ENCODE data around the gene SCG5.

Gene SCG5

DNA sequence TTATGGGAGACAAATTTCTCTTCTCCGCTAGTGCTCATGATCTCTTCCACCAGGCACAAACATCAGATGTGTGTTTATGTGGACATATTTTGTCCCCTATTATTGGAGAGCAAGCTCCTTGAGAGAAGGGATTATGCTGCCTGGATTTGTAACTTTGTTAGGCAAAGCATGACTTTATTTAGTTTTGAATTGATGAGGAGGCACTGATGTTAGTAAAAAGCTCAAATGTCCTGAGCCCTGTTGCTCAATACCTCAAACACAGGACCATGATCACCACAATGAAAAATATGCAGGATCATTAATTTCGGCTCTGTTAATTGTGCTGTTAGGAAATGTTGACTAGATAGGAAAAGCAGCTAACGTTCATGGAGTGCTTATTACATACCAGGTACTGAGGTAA lies 29.1 kb downstream of the SCG5 start:
- TF ChIP-seq, protein P1, sequence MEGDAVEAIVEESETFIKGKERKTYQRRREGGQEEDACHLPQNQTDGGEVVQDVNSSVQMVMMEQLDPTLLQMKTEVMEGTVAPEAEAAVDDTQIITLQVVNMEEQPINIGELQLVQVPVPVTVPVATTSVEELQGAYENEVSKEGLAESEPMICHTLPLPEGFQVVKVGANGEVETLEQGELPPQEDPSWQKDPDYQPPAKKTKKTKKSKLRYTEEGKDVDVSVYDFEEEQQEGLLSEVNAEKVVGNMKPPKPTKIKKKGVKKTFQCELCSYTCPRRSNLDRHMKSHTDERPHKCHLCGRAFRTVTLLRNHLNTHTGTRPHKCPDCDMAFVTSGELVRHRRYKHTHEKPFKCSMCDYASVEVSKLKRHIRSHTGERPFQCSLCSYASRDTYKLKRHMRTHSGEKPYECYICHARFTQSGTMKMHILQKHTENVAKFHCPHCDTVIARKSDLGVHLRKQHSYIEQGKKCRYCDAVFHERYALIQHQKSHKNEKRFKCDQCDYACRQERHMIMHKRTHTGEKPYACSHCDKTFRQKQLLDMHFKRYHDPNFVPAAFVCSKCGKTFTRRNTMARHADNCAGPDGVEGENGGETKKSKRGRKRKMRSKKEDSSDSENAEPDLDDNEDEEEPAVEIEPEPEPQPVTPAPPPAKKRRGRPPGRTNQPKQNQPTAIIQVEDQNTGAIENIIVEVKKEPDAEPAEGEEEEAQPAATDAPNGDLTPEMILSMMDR (IDR thresholded peaks at IDR 0.05; ENCODE audit: control extremely low read depth, extremely low read depth, low read depth, missing control alignments): no peak
- POLR2A ChIA-PET: no interaction called here
- CTCF ChIA-PET: interaction anchor here (1.1 to 3.9 kb wide), 5 partner anchors 8 to 20 kb away, joined by 3 to 17 read pairs (median 6); no protein-coding TSS in a partner anchor
- no peak for DNase-seq (ENCODE audit: extremely low spot score)

DNA sequence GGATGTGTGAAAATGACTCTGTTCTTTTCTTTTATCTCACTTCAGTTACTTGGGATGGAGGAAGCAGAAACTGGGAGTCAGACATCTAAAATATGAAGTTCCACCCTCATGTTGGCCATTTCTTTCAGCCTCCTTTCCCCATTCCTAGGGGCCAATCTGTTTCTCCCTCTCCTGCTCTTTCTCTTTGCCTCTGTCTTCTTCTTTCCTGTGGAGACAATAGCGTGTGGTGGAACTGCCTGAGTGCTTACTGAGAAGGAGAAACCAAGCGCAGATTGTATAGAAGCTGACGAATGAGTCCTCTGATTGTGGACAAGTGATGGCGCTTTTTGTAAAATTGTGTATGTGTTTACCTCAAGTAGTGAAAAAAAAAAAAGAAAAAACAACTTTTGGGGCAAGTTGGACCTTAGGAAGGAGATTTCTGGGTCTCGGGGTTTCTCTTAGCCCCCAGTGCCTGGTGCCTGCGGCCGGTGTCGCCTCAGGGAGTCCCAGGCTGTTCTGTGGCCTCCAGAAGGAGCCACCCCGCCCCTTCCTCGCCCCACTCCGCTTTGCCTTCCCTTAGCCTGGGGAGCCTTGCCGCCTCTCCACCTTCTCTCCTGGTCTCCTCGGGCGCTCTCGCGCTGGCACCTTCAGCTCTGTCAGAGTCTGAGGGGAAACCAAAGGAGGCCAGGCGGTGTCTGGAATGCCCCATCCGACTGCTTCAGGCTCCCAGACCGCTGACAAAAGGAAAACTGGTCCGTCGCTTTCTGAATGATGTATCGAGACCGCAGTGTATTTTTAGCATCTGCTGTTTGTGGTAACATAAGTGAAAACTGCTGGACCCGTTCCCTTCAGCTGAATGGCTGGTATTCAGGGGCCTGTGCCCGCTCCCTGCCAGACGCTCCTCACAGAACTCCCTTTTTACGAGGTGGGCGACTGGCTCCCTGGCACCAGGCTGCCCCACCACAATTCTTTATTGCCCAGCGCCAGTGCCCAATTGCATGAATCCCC lies 30.1 kb downstream of the SCG5 start:
- ChIA-PET CTCF (interaction anchor here (1.1 to 3.9 kb wide), 6 partner anchors 9 to 13 kb away, joined by 3 to 17 read pairs (median 5); no protein-coding TSS in a partner anchor), POLR2A (no interaction called here)
- TF ChIP-seq, protein P1 (IDR thresholded peaks at IDR 0.05; ENCODE audit: control extremely low read depth, extremely low read depth, low read depth, missing control alignments): no peak

DNA sequence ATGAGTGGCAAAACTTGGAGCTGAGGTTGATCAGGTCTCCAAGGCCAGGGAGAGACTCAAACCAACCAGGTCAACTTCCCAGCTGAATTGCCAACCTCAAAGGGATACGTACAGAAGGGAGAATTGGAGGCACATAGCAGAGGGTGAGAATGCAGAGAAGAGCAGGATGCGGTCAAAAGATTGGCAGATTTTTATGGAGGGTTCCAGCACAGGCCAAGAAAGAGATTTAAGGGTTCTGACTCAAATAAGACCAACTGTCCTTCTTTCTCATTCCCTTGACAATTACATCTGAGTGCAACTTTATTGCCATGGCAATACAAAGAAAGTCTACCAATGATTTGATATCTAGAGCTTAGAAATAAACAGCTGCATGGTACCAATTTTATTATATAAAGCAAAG lies 33.2 kb downstream of the SCG5 start:
- DNase-seq (ENCODE audit: extremely low spot score): no peak
- ChIA-PET CTCF (interaction anchor here (1.5 to 4.8 kb wide), 2 partner anchors 9 to 13 kb away, joined by 3 to 19 read pairs; no protein-coding TSS in a partner anchor), POLR2A (no interaction called here)
- TF ChIP-seq, protein P1 (IDR thresholded peaks at IDR 0.05; ENCODE audit: control extremely low read depth, extremely low read depth, low read depth, missing control alignments): no peak

More for the DNA sequence above, 30.1 kb downstream of the SCG5 start:
- DNase-seq (ENCODE audit: extremely low spot score): no peak

DNA sequence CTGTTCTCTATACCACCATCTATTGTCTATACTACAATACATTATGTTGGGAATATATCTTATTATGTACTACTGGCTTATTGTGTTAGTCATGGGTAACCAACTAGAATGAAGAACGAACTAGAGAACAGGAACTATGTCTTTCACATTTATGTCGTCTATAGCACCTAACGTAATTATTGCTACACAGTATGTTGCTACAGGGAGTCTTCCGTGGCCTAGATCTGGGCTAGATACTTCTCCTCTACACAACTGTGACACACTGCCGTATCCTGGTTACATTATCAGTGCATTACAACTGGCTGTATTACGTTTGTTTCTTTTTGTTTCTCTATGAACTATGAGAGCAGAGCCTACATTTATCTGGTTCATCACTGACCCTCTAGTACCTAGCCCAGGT lies 34.0 kb downstream of the SCG5 start:
- DNase-seq (ENCODE audit: extremely low spot score): no peak
- POLR2A ChIA-PET: no interaction called here
- TF ChIP-seq, protein P1 (IDR thresholded peaks at IDR 0.05; ENCODE audit: control extremely low read depth, extremely low read depth, low read depth, missing control alignments): no peak
- CTCF ChIA-PET: interaction anchor here (1.5 to 4.8 kb wide), 2 partner anchors 10 to 13 kb away, joined by 3 to 19 read pairs; no protein-coding TSS in a partner anchor

DNA sequence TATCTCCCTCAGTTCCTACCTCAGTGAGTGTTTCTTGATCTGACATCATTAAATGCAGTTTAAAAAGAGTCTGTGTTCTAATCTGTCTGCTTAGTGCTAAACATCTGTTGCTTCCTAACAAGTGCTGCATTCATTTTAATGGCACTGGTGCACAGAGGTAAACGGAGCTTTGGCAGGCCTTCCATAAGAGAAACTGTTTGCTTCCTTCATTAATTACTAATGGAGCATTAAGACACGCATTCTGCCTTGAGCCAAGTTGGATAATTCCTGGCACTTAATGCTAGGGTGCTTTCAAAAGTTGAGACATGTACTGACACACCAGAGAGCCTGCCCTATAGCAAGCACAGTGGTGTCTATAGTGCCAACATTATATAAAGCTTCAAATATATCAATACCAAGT lies 34.7 kb downstream of the SCG5 start:
- CTCF ChIA-PET: interaction anchor here (0.8 to 4.8 kb wide), 2 partner anchors 11 to 14 kb away, joined by 3 to 19 read pairs; no protein-coding TSS in a partner anchor
- DNase-seq (ENCODE audit: extremely low spot score): no peak

DNA sequence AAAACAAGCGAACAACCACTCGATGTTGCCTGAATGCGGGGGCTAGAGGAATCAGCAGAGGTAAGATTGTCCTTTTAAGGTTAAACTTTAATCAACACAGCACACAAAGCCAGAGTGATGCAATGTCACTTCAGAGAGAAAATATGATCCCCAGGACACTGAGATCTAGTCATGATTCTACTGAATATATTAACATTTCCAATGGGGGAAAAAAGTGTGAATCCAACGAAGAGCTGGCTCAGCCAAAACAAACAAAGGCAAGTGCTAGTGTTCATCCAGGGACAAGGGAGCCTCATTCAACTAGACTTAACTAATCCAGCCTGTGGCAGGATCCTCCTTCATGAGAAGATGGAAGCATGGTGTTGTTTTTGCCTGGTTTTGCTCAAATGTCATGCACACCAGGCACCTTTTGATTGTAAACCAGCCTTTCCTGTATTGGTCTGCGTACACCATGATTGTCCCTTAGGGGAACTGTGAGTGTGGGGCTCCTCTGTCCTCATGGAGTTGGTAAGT lies 35.8 kb downstream of the SCG5 start:
- TF ChIP-seq, protein P1 (IDR thresholded peaks at IDR 0.05; ENCODE audit: control extremely low read depth, extremely low read depth, low read depth, missing control alignments): no peak
- CTCF ChIA-PET: interaction anchor here (4.8 kb wide), 1 partner anchor 15 kb away, joined by 19 read pairs; no protein-coding TSS in a partner anchor
- no peak for DNase-seq (ENCODE audit: extremely low spot score)
- POLR2A ChIA-PET: no interaction called here

More for the DNA sequence above, 34.7 kb downstream of the SCG5 start:
- POLR2A ChIA-PET: no interaction called here
- TF ChIP-seq, protein P1 (IDR thresholded peaks at IDR 0.05; ENCODE audit: control extremely low read depth, extremely low read depth, low read depth, missing control alignments): no peak

Data from GM10248 (cell line).